Left ventricle myocardium inferior (tissue), 1 donor: ENCODE data around the gene CREB1. TPM values are rescaled to one million over a fixed set of nuclear protein-coding genes. Genes with fewer than 3 reads are reported as not detected.

Experiments
- DNase-seq: peaks from one replicate; pipeline ENCODE4 v3.0.0-alpha.2; 2020
- H3K27ac ChIP-seq: fragments of 200-600 bp; replicated peaks from 2 replicates; pipeline ENCODE4 v1.8.0; 2021
- H3K27me3 ChIP-seq: fragments of 200-600 bp; 2 replicates; pipeline ENCODE4 v1.8.0; 2021; ENCODE audit warnings: low read depth
- H3K36me3 ChIP-seq: fragments of 200-600 bp; 2 replicates; pipeline ENCODE4 v1.8.0; 2021
- H3K4me1 ChIP-seq: fragments of 200-600 bp; 2 replicates; pipeline ENCODE4 v1.8.0; 2021
- H3K4me3 ChIP-seq: fragments of 200-600 bp; 2 replicates; pipeline ENCODE4 v1.8.0; 2021; ENCODE audit warnings: mild to moderate bottlenecking, moderate library complexity
- H3K9me3 ChIP-seq: fragments of 200-600 bp; replicated peaks from 2 replicates; pipeline ENCODE4 v1.8.0; 2021
- intact Hi-C: fragments of 100-400 bp; cut with micrococcal nuclease; formaldehyde crosslinking; loops from one replicate; pipeline ENCODE4 v1.11.0; 2022
- total RNA-seq: library from RNA; stranded (reverse); fragmentation: NEBNext Ultra II Directional; extraction: Animal tissue kit (Norgen Biotek cat#: 25700); gene quantifications from one replicate; pipeline ENCODE4 v1.2.1, GENCODE V29; 2021
- TF ChIP-seq, protein P1 (sequence below): fragments of 200-600 bp; IDR thresholded peaks from 2 replicates; pipeline ENCODE4 v1.8.0; 2021; ENCODE audit warnings: antibody characterized with exemption, mild to moderate bottlenecking, borderline replicate concordance
- donor health status: DM: no; HTN: yes; CAD: no; lungs with severe emphysema.

Gene CREB1
- total RNA-seq, 1 donor from 2014 or later = 50.5 TPM

DNA sequence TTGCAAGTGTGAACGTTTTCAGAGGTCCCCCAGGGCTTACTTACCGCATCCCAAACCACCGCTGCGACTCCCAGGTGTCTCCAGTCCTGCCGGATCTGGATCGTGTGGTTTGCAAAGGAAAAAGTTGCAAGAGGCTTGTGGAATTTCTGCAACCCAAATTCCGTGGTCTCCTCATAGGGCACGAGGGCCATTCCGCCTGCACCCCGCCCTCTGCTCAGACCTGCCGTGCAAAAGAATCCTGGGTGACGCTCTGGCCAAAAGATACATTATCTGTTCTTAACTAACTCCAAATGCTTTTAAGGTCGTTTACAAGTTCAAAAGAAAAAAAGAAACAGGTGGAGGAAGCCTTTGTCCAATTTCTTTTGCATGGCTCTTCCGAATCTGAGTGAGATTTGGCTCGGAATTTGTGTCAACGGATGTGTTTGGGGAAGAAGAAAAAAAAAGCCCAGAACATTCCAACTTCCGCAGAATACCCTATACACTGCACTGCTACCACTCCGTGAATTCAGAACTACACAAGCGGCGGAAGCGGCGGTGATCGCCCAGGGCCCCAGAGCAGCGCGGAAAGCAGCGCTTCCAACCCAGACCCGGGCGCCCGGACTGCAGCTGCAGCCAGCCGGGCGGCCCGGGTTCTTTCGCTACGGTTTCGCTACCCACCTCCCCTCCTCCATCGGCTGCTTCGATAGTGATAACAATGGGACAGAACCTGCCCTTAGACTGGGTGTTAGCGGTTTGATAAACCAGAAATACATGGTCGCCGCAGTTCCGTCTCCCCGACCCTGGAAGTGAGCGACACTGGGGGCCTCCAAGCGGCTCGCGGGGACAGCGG lies 94.6 kb downstream of the CREB1 start:
- intact Hi-C loops = no loop called here
- Histone ChIP-seq H3K4me3 (peak overlapping the region; percentile 100), H3K27ac (peak overlapping the region; percentile 97), H3K27me3 (no peaks in the 10 kb centered on the region), H3K36me3 (peaks cover 22% of the 10 kb centered on the region), H3K9me3 (no peaks in the 10 kb centered on the region), H3K4me1 (peaks cover 57% of the 10 kb centered on the region)
- peak; percentile 73 for DNase-seq
- TF ChIP-seq, protein P1, sequence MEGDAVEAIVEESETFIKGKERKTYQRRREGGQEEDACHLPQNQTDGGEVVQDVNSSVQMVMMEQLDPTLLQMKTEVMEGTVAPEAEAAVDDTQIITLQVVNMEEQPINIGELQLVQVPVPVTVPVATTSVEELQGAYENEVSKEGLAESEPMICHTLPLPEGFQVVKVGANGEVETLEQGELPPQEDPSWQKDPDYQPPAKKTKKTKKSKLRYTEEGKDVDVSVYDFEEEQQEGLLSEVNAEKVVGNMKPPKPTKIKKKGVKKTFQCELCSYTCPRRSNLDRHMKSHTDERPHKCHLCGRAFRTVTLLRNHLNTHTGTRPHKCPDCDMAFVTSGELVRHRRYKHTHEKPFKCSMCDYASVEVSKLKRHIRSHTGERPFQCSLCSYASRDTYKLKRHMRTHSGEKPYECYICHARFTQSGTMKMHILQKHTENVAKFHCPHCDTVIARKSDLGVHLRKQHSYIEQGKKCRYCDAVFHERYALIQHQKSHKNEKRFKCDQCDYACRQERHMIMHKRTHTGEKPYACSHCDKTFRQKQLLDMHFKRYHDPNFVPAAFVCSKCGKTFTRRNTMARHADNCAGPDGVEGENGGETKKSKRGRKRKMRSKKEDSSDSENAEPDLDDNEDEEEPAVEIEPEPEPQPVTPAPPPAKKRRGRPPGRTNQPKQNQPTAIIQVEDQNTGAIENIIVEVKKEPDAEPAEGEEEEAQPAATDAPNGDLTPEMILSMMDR = no peak

DNA sequence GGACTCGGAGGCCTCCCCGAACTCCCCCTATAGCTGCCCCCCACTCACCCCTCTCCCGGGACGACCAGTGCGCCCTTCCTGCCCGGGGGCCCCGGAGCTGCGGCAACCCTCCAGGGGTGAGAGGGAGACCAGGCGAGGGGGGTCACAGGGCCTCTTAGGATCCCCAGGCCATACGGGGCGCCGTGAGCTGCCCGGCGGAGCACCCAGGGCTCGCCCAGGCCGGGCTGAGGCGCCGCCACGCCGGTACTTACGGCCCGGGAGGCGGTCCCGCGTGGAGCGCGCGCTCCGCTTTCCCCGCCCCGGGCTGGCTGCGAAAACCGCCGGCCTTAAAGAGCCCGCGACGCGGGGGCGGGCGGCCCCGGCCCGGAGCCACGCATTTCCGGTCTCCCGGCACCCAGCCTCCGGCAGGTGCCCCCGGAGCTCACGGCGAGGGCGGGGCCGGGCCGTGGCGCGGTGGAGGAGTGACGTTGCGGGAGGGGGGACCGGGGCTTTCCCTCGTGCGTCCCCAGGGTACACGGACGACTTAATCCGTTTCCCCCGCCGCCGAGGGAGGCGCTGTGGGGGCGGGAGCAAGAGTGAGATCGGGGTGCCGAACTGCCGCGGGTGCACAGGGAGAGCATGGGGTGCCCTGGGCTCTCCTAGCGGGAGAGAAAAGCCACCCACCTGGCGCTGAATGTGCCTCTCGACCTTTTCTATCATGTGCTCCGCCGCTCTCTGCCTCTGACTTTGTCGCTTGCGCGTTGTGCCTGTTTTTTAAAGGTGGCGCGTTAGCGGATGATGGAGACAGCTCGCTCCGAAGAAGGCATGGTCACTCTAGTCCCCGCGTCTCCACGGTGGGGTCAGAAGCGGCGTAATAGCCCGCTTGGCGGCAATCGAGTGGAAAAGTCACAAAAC lies 95.5 kb downstream of the CREB1 start, which contains the start of gene METTL21A:
METTL21A (minus strand) TSS at position 381 of the 894 bp plus-strand sequence. CDS start 1,019 bp downstream, outside the sequence.
- DNase-seq = peak; percentile 89
- intact Hi-C loops = no loop called here
- TF ChIP-seq, protein P1 = peak; percentile 49
- H3K4me1 ChIP-seq = peaks cover 57% of the 10 kb centered on the region
- no peaks in the 10 kb centered on the region for H3K9me3 ChIP-seq
- H3K36me3 ChIP-seq = peaks cover 13% of the 10 kb centered on the region
- peak within 1 kb of the TSS; percentile 97 for H3K27ac ChIP-seq
- H3K27me3 ChIP-seq = no peaks in the 10 kb centered on the region
- peak within 1 kb of the TSS; percentile 100 for H3K4me3 ChIP-seq

DNA sequence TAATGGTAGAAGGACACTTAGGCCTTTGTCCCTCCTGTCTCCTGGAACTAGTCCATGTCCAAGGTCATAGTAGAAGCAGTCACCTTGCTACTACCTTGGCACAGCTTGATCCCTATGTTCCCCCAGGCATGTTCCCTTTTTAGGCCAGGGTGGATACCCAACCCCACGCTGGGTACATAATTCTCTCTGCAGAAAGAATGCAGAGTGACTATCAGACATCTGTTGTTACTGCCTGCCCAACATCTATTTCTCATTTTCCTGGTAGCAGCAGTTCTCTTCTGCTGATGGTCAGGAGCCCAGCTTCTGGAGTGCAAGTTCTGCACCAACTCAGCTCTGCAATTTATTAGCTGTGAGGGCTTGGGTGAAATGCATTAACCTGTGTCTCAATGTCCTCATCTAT lies 99.8 kb downstream of the CREB1 start:
- H3K4me3 ChIP-seq = no peak overlapping the region
- H3K27ac ChIP-seq = peak overlapping the region; percentile 54
- H3K4me1 ChIP-seq = peaks cover 28% of the 10 kb centered on the region
- intact Hi-C loops = no loop called here
- no peaks in the 10 kb centered on the region for H3K27me3 ChIP-seq
- H3K36me3 ChIP-seq = no peaks in the 10 kb centered on the region
- TF ChIP-seq, protein P1 = no peak
- no peaks in the 10 kb centered on the region for H3K9me3 ChIP-seq
- no peak for DNase-seq

DNA sequence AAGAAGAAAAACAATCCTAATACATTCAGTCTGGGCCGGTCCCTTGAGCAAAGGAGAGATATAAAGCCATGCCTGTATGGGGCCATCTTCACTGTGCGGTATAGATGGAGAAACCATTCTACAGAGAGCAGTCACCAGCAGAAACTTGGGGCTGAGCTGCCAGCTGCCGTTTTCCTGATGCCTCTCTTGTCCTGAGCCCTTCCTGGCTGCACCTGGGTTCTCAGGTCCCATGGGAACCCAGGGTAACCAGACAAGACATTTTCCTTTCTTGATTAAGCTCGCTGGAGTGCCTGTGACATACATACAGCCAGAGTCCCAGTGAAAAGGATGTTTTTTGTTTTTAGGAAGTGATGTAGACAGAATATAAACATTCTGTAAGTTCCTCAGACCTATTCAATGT lies 100.7 kb downstream of the CREB1 start:
- DNase-seq = no peak
- no peaks in the 10 kb centered on the region for H3K36me3 ChIP-seq
- H3K9me3 ChIP-seq = no peaks in the 10 kb centered on the region
- intact Hi-C loops = no loop called here
- TF ChIP-seq, protein P1 = no peak
- no peaks in the 10 kb centered on the region for H3K27me3 ChIP-seq
- no peak overlapping the region for H3K27ac ChIP-seq
- peaks cover 18% of the 10 kb centered on the region for H3K4me1 ChIP-seq
- H3K4me3 ChIP-seq = no peak overlapping the region
